Body of pancreas (tissue), 4 donors: Measurements from ENCODE around the gene ARHGEF28.

ENCODE experiments used
- POLR2A ChIP-seq, 3 donors: fragments of 450-650 bp; IDR thresholded peaks; one replicate each; pipeline ENCODE4 v1.6.1; 2016; ENCODE audit warnings: antibody characterized with exemption in 3 of 3, mild to moderate bottlenecking in 2 of 3
- TF ChIP-seq, protein P1 (sequence below), 7 experiments: fragments of 450-650 bp in 4 of 7; fragments of 200-600 bp in 3 of 7; sonication (generic) in 3 of 7; IDR thresholded peaks; one replicate each; pipeline ENCODE4 v1.5.1; 2016 to 2019; ENCODE audit warnings: antibody characterized with exemption in 7 of 7

DNA sequence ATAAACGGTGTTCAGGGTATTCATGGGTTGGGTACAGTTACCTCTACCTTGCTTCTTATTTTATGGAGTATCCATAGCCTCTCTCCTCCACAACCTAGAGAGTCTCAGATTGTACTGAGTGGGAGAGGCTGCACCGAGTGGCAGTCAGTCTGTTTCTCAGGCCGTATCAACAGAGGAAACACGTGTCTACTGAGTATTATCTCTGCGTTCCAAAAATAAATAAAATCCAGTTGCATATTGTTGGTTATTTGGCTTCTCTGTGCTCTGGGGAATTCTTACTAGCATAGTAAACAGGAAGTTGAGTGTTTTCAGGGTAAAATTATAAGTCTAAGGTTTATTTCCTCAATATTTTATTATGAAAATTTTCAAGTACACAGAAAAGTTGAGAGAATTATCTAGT is 231.0 kb downstream of the ARHGEF28 start:
- TF ChIP-seq, protein P1, sequence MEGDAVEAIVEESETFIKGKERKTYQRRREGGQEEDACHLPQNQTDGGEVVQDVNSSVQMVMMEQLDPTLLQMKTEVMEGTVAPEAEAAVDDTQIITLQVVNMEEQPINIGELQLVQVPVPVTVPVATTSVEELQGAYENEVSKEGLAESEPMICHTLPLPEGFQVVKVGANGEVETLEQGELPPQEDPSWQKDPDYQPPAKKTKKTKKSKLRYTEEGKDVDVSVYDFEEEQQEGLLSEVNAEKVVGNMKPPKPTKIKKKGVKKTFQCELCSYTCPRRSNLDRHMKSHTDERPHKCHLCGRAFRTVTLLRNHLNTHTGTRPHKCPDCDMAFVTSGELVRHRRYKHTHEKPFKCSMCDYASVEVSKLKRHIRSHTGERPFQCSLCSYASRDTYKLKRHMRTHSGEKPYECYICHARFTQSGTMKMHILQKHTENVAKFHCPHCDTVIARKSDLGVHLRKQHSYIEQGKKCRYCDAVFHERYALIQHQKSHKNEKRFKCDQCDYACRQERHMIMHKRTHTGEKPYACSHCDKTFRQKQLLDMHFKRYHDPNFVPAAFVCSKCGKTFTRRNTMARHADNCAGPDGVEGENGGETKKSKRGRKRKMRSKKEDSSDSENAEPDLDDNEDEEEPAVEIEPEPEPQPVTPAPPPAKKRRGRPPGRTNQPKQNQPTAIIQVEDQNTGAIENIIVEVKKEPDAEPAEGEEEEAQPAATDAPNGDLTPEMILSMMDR (IDR thresholded peaks at IDR 0.05) = no peak
- no peak for TF ChIP-seq POLR2A (IDR thresholded peaks at IDR 0.05)
